ENCODE data around the gene PDE2A.
"Not testable (repeated sequence)": the region's sequence is repeated elsewhere in the genome, so short reads cannot be mapped to it uniquely, and the experiment has no call there.

PDE2A gene

GRCh38 chr11:72573855-72574445 lies 100.3 kb downstream of the PDE2A start:
- no peak for DNase-seq

DNA sequence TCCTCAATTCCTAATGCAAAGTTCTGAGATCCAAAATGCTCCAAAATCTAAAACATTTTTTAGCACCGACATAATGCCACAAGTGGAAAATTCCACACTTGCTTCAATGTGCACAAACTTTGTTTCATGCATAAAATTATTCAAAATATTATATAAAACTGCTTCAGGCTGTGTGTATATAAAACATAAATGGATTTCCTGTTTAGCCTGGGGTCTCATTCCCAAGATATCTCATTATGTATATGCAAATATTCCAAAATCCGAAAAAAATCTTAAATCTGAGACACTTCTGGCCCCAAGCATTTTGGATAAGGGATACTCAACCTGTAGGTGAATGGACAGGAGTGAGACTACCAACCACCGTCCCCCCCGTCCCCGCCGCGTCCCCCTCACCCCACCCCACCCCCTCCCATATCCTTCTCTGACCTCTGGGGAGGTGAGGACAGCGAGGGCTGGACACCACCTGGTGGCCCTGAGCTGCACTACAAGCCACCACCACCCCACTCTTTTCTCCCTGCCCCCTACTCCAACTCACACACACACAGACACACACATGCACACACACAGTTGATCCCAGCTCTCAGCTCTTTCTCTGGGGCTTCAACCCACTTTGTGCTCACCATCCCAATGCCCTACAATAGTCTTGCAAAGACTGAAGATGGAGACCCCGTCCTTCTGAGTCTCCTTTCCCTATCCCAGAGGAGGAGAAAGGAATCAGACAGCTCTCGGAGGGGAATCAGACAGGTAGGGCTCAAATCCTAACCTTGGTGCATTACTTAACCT lies 101.0 kb downstream of the PDE2A start:
- DNase-seq: peak; percentile 5 to 10

DNA sequence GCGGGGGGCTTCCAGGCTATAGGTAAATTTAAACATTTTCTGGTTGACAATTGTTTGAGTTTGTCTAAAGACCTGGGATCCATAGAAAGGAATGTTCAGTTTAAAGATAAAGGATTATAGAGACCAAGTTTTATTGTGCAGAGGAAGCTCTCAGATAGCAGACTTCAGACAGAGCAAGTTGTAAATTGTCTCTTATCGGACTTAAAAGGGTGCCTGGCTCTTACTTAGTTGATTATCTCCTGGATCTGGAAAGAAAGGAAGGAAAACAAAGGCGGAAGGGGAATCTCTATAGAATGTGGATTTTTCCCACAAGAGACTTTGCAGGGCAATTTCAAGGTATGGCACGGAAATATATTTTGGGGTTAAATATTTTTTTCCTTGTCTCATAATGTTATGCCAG lies 101.7 kb downstream of the PDE2A start:
- DNase-seq: not testable (repeated sequence)

GRCh38 chr11:72570893-72571661 lies 103.1 kb downstream of the PDE2A start:
- DNase-seq: no peak

GRCh38 chr11:72569966-72570892 lies 104.0 kb downstream of the PDE2A start:
- no peak for DNase-seq

- no peak for DNase-seq
Observed at GRCh38 chr11:72568861-72569260, 105.4 kb downstream of the PDE2A start.

GRCh38 chr11:72562431-72562830 lies 111.8 kb downstream of the PDE2A start:
- DNase-seq: no peak

- no peak for DNase-seq
Observed at GRCh38 chr11:72561856-72562255, 112.4 kb downstream of the PDE2A start.

DNA sequence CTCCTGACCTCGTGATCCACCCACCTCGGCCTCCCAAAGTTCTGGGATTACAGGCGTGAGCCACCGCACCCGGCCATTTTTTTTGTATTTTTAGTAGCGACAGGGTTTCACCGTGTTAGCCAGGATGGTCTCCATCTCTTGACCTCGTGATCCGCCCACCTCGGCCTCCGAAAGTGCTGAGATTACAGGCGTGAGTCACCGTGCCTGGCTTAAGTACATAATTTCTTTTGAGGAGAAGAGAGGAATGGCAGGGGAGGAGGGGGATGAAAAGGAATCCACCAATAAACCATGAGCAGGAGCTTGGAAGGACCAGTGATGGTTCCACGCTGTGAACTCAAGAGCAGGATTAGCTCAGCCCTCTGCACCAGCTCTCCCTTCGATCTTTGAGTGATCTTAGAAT lies 113.4 kb downstream of the PDE2A start:
- not testable (repeated sequence) for DNase-seq

GRCh38 chr11:72556433-72556832 lies 117.8 kb downstream of the PDE2A start:
- no peak for DNase-seq

- not testable (repeated sequence) for DNase-seq
Observed at GRCh38 chr11:72555014-72555522, 119.2 kb downstream of the PDE2A start.

DNA sequence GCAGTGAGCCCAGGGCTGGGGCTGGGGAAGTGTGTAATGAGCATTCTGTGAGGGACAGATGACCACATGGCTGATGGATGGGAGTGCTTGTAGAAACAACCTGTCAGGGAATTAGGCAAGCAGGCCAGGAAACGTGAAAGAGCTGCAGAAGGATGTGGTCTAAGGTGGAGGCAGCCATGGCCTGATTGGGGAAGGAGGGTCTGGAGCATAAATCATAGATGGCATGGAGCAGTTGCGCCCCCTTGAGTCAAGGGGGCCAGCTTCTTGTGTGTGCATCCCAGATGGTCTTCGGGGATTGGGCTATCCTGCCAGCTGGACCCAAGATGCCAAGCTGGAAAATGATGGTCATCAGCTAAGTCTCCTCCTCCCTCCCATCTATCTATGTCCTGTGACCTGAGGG lies 120.5 kb downstream of the PDE2A start:
- DNase-seq: peak in 1 of 2 experiments; percentile 5

DNA sequence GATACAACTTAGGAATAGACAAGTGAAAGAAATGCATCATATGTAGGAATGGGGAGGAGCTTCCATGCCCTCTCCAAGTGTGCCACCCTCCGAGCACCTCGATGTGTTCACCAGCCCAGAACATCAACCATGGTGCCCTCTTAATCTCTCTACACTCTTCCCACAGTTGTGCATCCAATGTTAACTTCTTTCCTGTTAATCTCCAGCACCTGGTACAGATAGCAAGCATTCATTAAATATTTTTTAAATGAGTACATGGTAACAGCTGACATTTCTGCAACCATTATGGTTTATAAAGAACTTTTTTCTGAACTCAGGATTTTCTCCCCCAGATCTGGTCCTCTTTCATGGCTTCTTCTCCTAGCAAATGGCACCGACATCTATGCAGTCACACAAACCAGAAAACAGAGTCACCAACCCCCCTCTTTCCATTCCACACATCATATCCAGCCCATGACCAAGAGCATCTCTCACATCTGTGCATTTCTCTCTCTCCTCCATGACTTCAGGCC lies 121.8 kb downstream of the PDE2A start:
- DNase-seq: no peak

GRCh38 chr11:72551571-72551970 lies 122.7 kb downstream of the PDE2A start:
- no peak for DNase-seq

- no peak for DNase-seq
Observed at GRCh38 chr11:72548463-72548862, 125.8 kb downstream of the PDE2A start.

GRCh38 chr11:72546866-72547265 lies 127.4 kb downstream of the PDE2A start:
- no peak for DNase-seq

DNA sequence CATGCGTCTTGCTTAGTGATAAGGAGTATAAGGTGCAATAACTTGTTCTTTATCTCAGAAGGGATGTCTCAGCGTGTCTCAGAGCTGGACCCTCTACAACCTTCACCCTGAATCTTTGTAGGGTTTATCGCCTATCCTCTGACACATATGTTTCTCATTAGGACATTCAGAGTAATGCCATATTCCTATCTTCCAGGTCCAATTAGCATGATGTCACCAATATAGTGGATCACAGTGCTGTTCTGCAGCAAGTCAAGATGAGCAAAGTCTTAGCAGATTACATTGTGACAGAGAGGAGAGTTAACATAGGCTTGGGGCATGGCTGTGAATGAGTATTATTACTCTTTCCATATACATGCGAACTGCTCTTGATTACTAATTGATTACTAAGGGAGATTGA lies 129.6 kb downstream of the PDE2A start:
- no peak for DNase-seq

GRCh38 chr11:72543849-72544542 lies 130.2 kb downstream of the PDE2A start:
- no peak for DNase-seq

DNA sequence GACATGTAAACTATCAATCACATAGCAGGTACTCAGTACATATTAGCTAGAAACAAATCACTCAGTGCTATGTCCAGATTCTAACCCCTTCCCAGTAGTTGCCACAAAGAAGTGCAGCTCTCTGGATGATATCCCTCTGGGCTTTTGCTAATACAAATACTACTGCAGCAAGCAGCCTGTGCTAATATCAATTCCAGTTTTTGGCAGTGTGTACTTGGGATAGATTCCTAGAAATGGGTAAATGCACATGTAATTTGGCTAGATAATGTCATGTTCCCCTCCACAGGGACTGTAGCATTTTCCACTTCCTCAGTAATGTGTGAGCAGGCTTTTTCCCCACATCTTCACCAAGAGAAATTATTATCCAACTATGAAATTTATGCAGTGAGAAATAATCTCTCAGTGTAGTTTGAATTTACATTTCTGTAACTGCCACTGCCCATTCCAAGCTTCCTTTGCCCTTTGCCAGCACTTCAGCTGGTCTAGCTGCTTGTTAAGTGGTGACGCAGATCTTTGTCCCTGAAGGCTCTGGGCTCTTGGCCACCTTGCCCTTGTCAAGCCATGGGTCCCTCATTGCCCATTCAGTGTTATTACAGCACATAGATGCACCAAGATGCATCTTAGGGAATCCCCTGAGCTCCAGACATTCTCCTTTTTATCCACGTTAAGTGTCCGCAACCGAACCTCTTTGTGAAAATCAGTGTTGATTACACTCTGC lies 132.8 kb downstream of the PDE2A start:
- DNase-seq: no peak

DNA sequence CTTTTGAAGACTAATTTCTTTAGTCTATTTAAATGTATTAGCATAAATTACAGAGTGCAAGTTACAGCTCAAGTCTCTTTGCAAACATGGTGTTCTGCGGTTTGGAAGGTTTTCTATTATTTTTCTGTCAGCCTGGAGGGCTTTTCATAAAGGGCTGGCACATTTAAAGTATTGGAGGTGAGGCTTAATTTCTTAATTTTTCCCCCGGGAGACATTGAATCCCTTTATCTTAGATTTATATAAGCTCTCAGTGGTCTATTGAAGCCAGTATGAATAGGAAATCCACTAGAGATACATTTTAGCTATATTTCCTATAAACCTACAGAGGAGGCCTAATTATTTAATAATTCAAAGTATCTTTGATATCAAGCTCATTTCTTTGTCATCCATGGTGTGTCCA lies 137.2 kb downstream of the PDE2A start:
- no peak for DNase-seq

DNA sequence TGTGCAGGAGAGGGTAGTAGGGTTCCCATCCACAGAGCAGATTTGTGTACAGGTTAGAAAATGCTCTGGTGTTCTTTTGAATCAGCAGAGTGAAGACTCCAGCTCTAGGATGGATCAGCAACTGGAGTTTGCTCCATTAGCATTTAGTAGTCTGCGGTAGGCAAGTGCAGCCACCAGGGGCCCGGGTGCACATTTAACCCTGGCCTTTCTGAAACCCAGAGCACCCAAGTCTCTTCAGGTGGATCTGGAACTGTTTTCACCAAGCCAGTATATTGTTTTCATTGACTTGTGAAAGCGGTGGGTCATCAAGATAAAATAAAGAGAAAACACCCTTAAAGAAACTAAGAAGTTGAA lies 139.1 kb downstream of the PDE2A start:
- DNase-seq: no peak

Data from NCI-H1930 (cell line).